Urothelium cell line (cell line): ENCODE data around the gene IGFBP3.
"Not testable (repeated sequence)": the region's sequence is repeated elsewhere in the genome, so short reads cannot be mapped to it uniquely, and the experiment has no call there.

ENCODE experiments used
- DNase-seq: peaks from one replicate; pipeline ENCODE4 v3.0.0; 2011; ENCODE audit warnings: low spot score, mixed read lengths
- FAIRE-seq: peaks from 2 replicates; lab custom pipeline; 2011; peaks lifted over from hg19 to GRCh38; lab: Jason Lieb, UNC

The IGFBP3 gene

GRCh38 chr7:45920502-45921380, at the start of gene IGFBP3:
Gene IGFBP3 (minus strand): TSS chr7:45921272. CDS start chr7:45921140, 132 bp downstream.
- DNase-seq, result no peak
- no peak for FAIRE-seq

DNA sequence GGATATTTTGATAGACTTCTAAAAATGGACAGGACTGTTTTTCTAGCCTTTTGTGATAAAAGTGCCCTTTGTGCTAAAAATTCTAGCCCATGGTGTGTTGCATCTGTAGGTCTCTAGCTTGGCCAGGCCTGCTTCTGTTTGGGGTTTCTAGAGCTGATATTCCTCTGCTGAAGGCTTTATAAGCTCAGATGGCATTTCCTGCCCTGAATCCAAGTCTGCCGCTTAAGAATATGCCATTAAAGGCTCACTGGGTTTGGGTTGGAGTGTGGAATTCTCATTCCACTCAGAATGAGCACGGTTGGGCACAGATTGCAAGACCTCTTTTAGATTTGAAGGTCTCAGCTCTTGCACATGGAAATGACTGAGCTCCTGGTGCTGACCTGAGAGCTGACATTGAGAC, 49.4 kb upstream of the IGFBP3 start:
- no peak for DNase-seq
- FAIRE-seq, result no peak

GRCh38 chr7:45969940-45970339, 48.9 kb upstream of the IGFBP3 start:
- no peak for FAIRE-seq

DNA sequence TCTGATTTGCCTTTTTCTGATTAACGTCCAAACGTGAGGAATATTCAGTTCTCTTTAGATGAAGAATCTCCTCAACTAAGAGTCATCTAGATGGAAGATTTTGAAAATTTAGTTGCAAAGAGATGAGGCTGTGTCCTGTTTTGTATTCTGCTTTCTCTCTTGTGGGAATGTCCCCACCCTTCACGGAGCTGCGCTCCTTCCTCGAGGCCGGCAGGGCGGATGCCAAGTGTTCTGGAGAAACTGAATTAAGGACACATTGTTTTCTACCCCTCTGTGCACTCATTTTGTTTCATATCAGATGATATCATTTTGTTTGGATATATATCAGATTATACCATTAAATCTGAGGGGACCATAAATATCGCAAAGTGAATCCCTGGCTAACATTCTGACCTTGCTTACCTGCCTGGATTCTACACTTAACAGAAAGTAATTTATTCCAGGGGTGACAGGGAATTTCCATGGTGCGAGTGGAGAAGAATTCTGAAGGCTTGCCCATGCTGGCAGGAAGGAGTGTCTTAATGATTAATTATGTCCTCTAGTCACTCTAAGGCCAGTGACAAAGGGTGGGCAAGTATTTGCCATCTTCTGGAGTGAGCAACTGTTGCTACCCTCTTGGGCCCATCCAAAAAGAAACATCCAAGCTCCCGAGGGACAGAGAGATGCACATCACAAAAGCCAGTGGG, 47.9 kb upstream of the IGFBP3 start:
- peak; percentile 40 for FAIRE-seq
- DNase-seq, result no peak

More at GRCh38 chr7:45969940-45970339, 48.9 kb upstream of the IGFBP3 start:
- DNase-seq, result no peak

- FAIRE-seq (no peak), DNase-seq (no peak)
Measured at GRCh38 chr7:45968312-45968711, 47.2 kb upstream of the IGFBP3 start.

- FAIRE-seq, result no peak
Measured at GRCh38 chr7:45967591-45968157, 46.6 kb upstream of the IGFBP3 start.

DNA sequence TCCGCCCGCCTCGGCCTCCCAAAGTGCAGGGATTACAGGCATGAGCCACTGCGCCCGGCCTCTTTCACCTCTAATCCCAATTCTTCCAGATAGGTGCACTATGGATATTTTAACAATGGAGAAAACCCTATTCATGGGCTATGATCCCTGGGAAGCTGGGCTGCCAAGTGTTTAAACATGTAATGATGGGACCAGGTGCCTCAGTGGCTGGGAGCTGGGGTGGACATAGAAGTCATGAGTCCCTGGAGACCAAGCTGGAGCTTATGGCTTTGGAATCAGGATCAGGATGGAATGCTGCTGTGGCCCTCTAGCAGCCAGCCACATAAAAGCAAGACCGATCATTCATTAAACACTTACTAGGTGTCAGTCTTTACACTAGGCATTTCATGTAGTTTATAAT, 41.8 kb upstream of the IGFBP3 start:
- no peak for DNase-seq
- no peak for FAIRE-seq

More at GRCh38 chr7:45967591-45968157, 46.6 kb upstream of the IGFBP3 start:
- DNase-seq, result no peak

DNA sequence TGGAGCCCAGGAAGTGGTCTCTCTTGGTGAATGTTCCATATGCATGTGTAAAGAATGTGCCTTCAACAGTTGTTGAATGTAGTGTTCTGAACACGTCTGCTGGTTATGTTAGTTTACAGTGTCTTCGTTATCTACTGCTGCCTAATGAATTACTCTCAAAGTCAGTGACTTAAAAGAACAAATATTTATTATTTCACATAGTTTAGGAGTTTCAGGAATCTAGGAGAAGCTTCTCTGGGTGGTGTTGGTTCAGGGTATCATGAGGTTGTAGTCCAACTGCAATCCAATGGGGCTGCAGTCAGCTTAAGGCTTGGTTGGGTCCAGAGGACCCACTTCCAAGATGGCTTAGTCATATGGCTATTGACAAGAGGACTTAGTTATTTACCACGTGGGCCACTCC, 36.6 kb upstream of the IGFBP3 start:
- FAIRE-seq (no peak), DNase-seq (no peak)

- FAIRE-seq, result no peak
- DNase-seq, result no peak
Measured at GRCh38 chr7:45955286-45955685, 34.2 kb upstream of the IGFBP3 start.

DNA sequence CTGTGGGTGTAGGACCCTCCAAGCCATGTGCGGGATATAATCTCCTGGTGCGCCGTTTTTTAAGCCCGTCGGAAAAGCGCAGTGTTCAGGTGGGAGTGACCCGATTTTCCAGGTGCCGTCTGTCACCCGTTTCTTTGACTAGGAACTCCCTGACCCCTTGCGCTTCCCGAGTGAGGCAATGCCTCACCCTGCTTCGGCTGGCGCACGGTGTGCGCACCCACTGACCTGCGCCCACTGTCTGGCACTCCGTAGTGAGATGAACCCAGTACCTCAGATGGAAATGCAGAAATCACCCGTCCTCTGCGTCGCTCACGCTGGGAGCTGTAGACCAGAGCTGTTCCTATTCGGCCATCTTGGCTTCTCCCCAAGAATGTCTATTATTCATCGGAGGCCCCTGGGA, 32.0 kb upstream of the IGFBP3 start:
- FAIRE-seq, DNase-seq: not testable (repeated sequence)

DNA sequence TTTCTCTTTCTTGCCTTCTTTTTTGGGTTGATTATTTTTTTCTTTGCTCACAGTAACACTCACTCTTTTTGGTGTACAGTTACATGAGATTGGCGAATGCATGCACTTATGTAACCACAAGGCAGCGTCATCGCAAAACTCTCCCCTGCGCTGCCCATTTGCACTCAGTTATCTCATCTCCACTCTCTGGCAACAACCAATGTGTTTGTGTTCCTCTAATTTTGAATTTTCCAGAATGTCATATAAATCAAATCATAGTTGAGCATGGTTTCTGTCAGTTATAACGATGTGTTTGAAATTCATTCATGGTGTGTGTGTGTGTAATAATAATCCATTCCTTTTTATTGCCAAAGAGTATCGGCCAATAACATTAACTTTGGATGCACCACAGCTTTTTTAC, 23.0 kb upstream of the IGFBP3 start:
- FAIRE-seq (peak; percentile 71), DNase-seq (no peak)

GRCh38 chr7:45940939-45941338, 19.9 kb upstream of the IGFBP3 start:
- FAIRE-seq, result no peak
- no peak for DNase-seq

GRCh38 chr7:45940237-45940781, 19.2 kb upstream of the IGFBP3 start:
- DNase-seq, FAIRE-seq: not testable (repeated sequence)

DNA sequence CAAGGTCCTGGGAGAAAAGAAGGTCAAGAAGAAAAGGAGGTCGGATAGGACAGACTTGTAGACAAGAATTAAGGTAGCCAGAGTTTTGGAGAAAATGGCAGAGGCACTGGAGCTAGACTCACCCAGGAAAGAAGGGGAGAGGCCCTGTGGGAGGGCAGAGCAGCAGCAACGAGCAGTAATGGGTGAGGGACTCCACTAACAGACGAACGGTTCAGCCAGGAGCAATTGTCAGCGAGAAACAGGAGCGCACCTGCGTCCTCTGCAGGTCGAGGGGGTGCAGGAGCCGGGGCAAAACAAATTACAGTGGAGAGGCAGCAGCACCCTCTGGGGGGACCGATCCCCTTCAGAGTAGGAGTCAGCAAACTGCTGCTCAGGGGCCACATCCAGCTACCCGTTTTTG, 18.5 kb upstream of the IGFBP3 start:
- no peak for FAIRE-seq
- DNase-seq, result no peak

- FAIRE-seq (no peak), DNase-seq (no peak)
Measured at GRCh38 chr7:45938626-45939302, 17.7 kb upstream of the IGFBP3 start.

DNA sequence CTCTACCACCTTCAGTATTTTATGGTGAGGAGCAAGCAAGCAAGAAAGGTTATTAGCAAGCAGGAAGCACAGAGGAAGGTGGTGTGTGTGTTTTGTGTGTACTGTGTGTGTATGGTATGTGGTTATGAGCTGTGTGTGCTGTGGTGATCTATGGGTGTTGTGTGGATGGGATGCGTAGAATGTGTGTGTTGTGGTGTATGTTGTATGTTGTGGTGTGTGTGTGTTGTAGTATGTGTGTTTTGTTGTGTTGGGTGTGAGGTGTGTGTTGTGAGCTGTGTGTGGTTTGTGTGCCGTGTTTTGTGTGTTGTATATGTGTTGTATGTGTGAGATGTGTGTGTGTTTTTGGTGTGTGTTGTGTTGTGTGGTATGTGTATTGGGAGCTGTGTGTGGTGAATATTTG, 16.8 kb upstream of the IGFBP3 start:
- no peak for DNase-seq
- peak; percentile 99 for FAIRE-seq

- DNase-seq (no peak), FAIRE-seq (no peak)
Measured at GRCh38 chr7:45937301-45937700, 16.2 kb upstream of the IGFBP3 start.

- FAIRE-seq, result no peak
- DNase-seq, result no peak
Measured at GRCh38 chr7:45930967-45931366, 9.9 kb upstream of the IGFBP3 start.

GRCh38 chr7:45927721-45928120, 6.6 kb upstream of the IGFBP3 start:
- FAIRE-seq, result no peak
- no peak for DNase-seq

DNA sequence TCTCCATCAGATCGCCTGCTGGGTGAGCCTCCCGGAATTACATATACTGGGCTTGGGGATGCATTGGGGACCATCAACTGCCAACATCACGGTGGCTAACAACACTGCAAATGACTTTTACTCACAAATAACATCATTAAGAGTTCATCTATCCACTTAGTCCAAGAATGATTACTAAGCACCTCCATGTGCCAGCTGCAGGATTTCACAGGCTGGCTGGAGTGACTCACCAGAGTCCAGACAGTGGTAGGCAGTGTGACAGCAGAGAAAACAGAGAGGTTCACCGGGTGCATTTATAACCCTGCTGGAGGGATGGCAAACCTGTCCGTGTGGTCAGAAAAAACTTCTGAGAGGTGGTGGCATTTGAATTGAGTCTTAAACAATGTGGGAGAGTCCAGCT, 3.2 kb upstream of the IGFBP3 start:
- FAIRE-seq (no peak), DNase-seq (peak; percentile 87)

DNA sequence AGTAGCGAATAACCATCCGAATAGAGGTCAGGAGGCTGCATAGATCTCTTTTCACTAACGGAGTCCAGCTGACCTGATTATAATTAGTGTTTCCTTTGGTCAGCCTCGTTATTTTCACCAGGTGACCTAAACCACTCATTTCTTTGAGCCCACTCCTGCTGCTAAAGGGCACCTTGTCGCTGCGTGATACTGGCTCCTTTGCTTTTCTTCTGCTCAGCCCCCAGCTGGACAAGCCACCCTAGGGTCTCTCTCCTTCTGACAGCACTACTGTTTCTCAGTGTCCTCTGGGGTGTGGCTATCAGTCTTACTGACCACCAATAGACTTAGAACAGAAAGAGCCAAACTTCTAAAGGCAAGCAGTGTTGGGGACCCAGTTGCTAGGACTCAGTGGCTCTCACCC, 2.7 kb upstream of the IGFBP3 start:
- FAIRE-seq, result peak; percentile 13

More for the DNA sequence above, 2.7 kb upstream of the IGFBP3 start:
- DNase-seq, result no peak
